ENCODE results near the gene PRDM10. TPM values are rescaled to one million over a fixed set of nuclear protein-coding genes. Genes with fewer than 3 reads are reported as not detected.

PRDM10 gene
- total RNA-seq, 1 experiment from 2014 or later = 9.2 TPM

DNA sequence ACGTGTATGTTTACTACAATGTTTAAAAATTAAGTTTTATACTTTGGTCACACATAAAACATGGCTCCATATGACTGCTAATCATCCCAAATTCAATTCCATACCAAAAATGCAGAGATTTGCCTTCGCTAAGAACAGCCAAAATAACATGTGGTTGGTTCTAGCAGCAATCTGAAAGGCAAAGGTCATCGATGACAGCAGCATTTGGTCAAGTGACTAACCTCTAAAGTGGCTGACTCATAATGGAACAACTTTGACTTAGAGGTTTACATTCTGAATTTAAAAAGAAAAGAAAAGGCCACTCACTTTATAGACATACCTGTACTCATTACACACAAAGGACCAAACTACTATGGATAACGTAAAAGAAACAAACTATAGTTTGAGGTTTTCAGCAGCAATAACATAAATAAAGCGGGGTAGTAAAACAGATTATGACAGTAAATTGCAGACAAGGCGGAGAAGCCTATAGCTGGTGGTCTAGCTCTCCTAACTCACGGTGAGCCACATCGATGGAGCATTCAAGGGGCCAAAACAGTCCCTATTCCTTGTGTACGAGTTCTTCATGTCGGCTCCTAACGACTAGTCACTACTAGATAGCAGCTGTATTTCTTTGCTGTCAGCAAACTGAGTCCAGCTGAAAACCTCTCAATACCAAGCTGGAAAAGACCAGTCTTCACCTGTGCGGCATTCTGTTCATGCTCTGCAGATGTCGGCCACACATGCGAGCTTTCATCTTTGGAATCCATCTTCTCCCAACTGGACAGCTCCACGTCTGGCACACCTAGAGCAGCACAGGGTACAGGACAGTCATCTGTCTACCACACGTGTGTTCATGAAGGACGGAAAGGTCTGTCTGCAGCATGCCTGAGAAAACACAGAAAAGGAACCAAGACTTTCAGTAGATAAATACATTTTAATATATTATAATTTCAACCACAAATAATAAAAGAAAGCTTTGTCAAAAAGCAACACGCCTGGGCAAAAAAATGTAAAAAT, 42.1 kb downstream of the PRDM10 start:
- no peaks in the 10 kb centered on the region for H3K36me3 ChIP-seq (ENCODE audit: control insufficient read depth in 1 of 2, insufficient read depth in 2 of 2, low read length in 2 of 2)
- H3K9ac ChIP-seq (ENCODE audit: low read length) = no peak overlapping the region
- DNase-seq (ENCODE audit: low read depth, low spot score) (peak; percentile 56), ATAC-seq (peak; percentile 86)
- no peaks in the 10 kb centered on the region for H3K27me3 ChIP-seq (ENCODE audit: insufficient read depth, low read length)
- POLR2A ChIA-PET = no interaction called here
- no peaks in the 10 kb centered on the region for H4K20me1 ChIP-seq (ENCODE audit: insufficient read depth)
- no peaks in the 10 kb centered on the region for H3K79me2 ChIP-seq (ENCODE audit: insufficient read depth, low read length)
- H3K27ac ChIP-seq (ENCODE audit: low read depth, low read length) = peak overlapping the region; percentile 2; the same call in 1 of the 2 replicates
- H2AFZ ChIP-seq (ENCODE audit: low read depth, low read length, poor library complexity, severe bottlenecking) = no peak overlapping the region
- H3K4me3 ChIP-seq (replicated peaks in 1 of 2; ENCODE audit: low read depth in 1 of 2, low read length in 2 of 2) = no peak overlapping the region
- no TSS peak for BruUV-seq (replicated peaks)
- H3K9me2 ChIP-seq (ENCODE audit: insufficient read depth) = no peaks in the 10 kb centered on the region
- intact Hi-C loops (cut with micrococcal nuclease) = no loop called here
- peak overlapping the region; percentile 41 for H3K4me2 ChIP-seq (ENCODE audit: low read length)
- TF ChIP-seq FOSL1 (IDR thresholded peaks at IDR 0.05; ENCODE audit: low read depth) (peak; percentile 88), RAD21 (IDR thresholded peaks at IDR 0.05; ENCODE audit: low read depth) (no peak), SIN3A (IDR thresholded peaks at IDR 0.05; ENCODE audit: low read depth) (peak; percentile 33; the same call in 1 of the 2 replicates), CEBPB (IDR thresholded peaks at IDR 0.05; ENCODE audit: low read depth) (peak; percentile 58), JUND (IDR thresholded peaks at IDR 0.05) (peak; percentile 80), YY1 (IDR thresholded peaks at IDR 0.05; ENCODE audit: extremely low read depth, insufficient replicate concordance, low read depth, low read length) (peak; percentile 40), SP1 (IDR thresholded peaks at IDR 0.05; ENCODE audit: low read depth) (peak; percentile 56)
- TF ChIP-seq, protein P1, sequence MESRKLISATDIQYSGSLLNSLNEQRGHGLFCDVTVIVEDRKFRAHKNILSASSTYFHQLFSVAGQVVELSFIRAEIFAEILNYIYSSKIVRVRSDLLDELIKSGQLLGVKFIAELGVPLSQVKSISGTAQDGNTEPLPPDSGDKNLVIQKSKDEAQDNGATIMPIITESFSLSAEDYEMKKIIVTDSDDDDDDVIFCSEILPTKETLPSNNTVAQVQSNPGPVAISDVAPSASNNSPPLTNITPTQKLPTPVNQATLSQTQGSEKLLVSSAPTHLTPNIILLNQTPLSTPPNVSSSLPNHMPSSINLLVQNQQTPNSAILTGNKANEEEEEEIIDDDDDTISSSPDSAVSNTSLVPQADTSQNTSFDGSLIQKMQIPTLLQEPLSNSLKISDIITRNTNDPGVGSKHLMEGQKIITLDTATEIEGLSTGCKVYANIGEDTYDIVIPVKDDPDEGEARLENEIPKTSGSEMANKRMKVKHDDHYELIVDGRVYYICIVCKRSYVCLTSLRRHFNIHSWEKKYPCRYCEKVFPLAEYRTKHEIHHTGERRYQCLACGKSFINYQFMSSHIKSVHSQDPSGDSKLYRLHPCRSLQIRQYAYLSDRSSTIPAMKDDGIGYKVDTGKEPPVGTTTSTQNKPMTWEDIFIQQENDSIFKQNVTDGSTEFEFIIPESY (IDR thresholded peaks at IDR 0.05; ENCODE audit: extremely low read depth, insufficient replicate concordance, low read length) = no peak
- TF ChIP-seq, protein P2, sequence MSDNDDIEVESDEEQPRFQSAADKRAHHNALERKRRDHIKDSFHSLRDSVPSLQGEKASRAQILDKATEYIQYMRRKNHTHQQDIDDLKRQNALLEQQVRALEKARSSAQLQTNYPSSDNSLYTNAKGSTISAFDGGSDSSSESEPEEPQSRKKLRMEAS (IDR thresholded peaks at IDR 0.05) = peak; percentile 67
- TF ChIP-seq, protein P3, sequence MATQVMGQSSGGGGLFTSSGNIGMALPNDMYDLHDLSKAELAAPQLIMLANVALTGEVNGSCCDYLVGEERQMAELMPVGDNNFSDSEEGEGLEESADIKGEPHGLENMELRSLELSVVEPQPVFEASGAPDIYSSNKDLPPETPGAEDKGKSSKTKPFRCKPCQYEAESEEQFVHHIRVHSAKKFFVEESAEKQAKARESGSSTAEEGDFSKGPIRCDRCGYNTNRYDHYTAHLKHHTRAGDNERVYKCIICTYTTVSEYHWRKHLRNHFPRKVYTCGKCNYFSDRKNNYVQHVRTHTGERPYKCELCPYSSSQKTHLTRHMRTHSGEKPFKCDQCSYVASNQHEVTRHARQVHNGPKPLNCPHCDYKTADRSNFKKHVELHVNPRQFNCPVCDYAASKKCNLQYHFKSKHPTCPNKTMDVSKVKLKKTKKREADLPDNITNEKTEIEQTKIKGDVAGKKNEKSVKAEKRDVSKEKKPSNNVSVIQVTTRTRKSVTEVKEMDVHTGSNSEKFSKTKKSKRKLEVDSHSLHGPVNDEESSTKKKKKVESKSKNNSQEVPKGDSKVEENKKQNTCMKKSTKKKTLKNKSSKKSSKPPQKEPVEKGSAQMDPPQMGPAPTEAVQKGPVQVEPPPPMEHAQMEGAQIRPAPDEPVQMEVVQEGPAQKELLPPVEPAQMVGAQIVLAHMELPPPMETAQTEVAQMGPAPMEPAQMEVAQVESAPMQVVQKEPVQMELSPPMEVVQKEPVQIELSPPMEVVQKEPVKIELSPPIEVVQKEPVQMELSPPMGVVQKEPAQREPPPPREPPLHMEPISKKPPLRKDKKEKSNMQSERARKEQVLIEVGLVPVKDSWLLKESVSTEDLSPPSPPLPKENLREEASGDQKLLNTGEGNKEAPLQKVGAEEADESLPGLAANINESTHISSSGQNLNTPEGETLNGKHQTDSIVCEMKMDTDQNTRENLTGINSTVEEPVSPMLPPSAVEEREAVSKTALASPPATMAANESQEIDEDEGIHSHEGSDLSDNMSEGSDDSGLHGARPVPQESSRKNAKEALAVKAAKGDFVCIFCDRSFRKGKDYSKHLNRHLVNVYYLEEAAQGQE (IDR thresholded peaks at IDR 0.05; ENCODE audit: low read depth) = no peak
- TF ChIP-seq, protein P4, sequence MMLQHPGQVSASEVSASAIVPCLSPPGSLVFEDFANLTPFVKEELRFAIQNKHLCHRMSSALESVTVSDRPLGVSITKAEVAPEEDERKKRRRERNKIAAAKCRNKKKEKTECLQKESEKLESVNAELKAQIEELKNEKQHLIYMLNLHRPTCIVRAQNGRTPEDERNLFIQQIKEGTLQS (IDR thresholded peaks at IDR 0.05) = 0 out of 2 replicates have a peak, but pooled peaks have one; percentile 17
- CTCF ChIA-PET = interaction anchor here (1.4 kb wide), 1 partner anchor 32 kb away, joined by 3 read pairs; no protein-coding TSS in a partner anchor
- no peaks in the 10 kb centered on the region for H3K9me3 ChIP-seq (ENCODE audit: control insufficient read depth in 1 of 2, insufficient read depth in 1 of 2, low read depth in 1 of 2, low read length in 2 of 2)
- H3K4me1 ChIP-seq (ENCODE audit: control insufficient read depth in 1 of 2, insufficient read depth in 2 of 2, low read length in 2 of 2) = peaks cover 11 to 14% of the 10 kb centered on the region in 2 experiments
- RAD21 ChIA-PET (ENCODE audit: low non-redundant PET in 1 of 2, low total read pairs in 2 of 2, uncharacterized antibody in 2 of 2, unreplicated experiment in 2 of 2) = no interaction called here
